ENCODE results near the gene KCNB1. TPM values are rescaled to one million over a fixed set of nuclear protein-coding genes. Genes with fewer than 3 reads are reported as not detected.
"Not testable (repeated sequence)": the region's sequence is repeated elsewhere in the genome, so short reads cannot be mapped to it uniquely, and the experiment has no call there.

The KCNB1 gene
- total RNA-seq, 1 donor from 2014 or later: 0.41 TPM

DNA sequence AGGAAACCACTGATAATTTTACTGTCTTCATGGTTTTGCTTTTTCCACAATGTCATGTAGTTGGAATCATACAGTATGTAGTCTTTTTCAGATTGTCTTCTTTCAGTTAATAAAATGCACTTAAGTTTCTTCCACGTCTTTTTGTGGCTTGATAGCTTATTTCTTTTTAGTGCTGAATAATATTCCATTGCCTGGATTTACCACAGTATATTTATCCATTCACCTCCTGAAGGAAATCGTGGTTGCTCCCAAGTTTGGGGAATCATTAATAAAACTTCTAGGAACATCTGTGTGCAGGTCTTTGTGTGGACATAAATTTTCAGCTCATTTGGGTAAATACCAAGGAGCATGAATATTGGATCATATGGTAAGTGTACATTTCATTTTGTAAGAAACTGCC lies 165.8 kb downstream of the KCNB1 start:
- peaks cover 49% of the 10 kb centered on the region for H3K27me3 ChIP-seq
- intact Hi-C loops (cut with DNase I): no loop called here
- DNase-seq (no peak), ATAC-seq (no peak)
- peaks cover 16% of the 10 kb centered on the region for H3K4me1 ChIP-seq
- no peak overlapping the region for H3K27ac ChIP-seq
- H3K4me3 ChIP-seq: no peak overlapping the region
- no peaks in the 10 kb centered on the region for H3K36me3 ChIP-seq
- H3K9me3 ChIP-seq: no peaks in the 10 kb centered on the region
- TF ChIP-seq, protein P1, sequence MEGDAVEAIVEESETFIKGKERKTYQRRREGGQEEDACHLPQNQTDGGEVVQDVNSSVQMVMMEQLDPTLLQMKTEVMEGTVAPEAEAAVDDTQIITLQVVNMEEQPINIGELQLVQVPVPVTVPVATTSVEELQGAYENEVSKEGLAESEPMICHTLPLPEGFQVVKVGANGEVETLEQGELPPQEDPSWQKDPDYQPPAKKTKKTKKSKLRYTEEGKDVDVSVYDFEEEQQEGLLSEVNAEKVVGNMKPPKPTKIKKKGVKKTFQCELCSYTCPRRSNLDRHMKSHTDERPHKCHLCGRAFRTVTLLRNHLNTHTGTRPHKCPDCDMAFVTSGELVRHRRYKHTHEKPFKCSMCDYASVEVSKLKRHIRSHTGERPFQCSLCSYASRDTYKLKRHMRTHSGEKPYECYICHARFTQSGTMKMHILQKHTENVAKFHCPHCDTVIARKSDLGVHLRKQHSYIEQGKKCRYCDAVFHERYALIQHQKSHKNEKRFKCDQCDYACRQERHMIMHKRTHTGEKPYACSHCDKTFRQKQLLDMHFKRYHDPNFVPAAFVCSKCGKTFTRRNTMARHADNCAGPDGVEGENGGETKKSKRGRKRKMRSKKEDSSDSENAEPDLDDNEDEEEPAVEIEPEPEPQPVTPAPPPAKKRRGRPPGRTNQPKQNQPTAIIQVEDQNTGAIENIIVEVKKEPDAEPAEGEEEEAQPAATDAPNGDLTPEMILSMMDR (IDR thresholded peaks at IDR 0.05): no peak

DNA sequence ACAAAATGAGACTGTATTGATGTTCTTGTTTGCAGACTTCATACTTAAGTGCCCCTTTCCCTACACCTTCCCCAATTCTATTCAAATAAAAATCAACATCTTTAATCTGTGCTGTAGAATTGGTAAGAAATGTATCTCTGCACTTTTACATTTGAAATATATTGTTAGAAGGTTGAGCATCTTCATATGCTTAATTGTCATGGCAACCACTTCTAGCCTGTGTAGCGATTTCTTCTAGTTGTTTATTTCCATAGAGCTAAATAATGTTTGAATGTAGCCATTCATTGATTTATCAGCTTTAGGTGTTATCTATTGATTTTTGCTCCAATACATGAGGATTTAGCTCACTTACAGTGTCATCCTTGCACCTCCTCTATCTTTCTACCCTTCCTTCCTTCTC lies 166.9 kb downstream of the KCNB1 start:
- Histone ChIP-seq H3K27me3 (peaks cover 38% of the 10 kb centered on the region), H3K4me3 (no peak overlapping the region), H3K9me3 (no peaks in the 10 kb centered on the region), H3K27ac (no peak overlapping the region), H3K4me1 (peaks cover 16% of the 10 kb centered on the region), H3K36me3 (no peaks in the 10 kb centered on the region)
- no peak for DNase-seq
- intact Hi-C loops (cut with DNase I): no loop called here
- no peak for ATAC-seq
- TF ChIP-seq, protein P1 (IDR thresholded peaks at IDR 0.05): no peak

DNA sequence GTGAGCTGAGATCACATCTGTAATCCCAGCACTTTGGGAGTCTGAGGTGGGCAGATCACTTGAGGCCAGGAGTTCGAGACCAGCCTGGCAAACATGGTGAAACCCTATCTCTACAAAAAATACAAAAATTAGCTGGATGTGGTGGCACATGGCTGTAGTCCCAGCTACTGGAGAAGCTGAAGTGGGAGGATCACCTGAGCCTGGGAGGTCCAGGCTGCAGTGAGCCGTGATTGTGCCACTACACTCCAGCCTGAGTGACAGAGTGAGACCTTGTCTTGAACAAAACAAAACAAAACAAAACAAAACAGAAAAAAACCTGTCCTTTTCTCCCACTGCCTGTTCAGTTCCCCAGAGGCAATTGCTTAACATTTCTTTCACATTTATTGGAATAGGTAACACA lies 168.4 kb downstream of the KCNB1 start:
- H3K27ac ChIP-seq; intact Hi-C loops (cut with DNase I); H3K36me3 ChIP-seq; H3K9me3 ChIP-seq; ATAC-seq; DNase-seq; H3K4me3 ChIP-seq: not testable (repeated sequence)
- peaks cover 11% of the 10 kb centered on the region for H3K4me1 ChIP-seq
- peaks cover 25% of the 10 kb centered on the region for H3K27me3 ChIP-seq

Other genes starting within 250 kb of the KCNB1 start
- gene ZNFX1, start 204.6 kb downstream of the KCNB1 start, total RNA-seq: 54.4 TPM
- 42.1 TPM for gene PTGIS, start 85.5 kb upstream of the KCNB1 start, total RNA-seq
- gene B4GALT5, start 231.2 kb upstream of the KCNB1 start, total RNA-seq: 46.1 TPM

All from upper lobe of right lung (tissue), 1 donor.